WTC11 (cell line): ENCODE data around the gene SULF2. TPM values are rescaled to one million over a fixed set of nuclear protein-coding genes. Genes with fewer than 3 reads are reported as not detected.

ENCODE experiments used
- ATAC-seq: fragments of 200-7000 bp; cut with Tn5 transposase; 2 replicates; pipeline ENCODE4 v1.10.0; 2021; ENCODE audit warnings: mild to moderate bottlenecking, moderate library complexity
- CTCF ChIA-PET: fragments of 300-600 bp; sonication (Branson Sonifier 250); formaldehyde crosslinking; loops from one replicate; lab custom pipeline; 2021; ENCODE audit warnings: antibody characterized with exemption; lab: Charles Lee
- POLR2A ChIA-PET: fragments of 350-600 bp; sonication (Branson Sonifier 250); formaldehyde crosslinking; loops from one replicate; lab custom pipeline; 2021; ENCODE audit warnings: antibody characterized with exemption; lab: Charles Lee
- DNase-seq: peaks from one replicate; pipeline ENCODE4 v3.0.0; 2021; ENCODE audit warnings: low spot score
- H3K27ac Mint-ChIP-seq: 2 replicates; pipeline ENCODE4 v1.8.0; 2021; ENCODE audit warnings: mixed read lengths
- H3K27me3 Mint-ChIP-seq: 2 replicates; pipeline ENCODE4 v1.8.0; 2021; ENCODE audit warnings: low read depth, mild to moderate bottlenecking, moderate library complexity, mixed read lengths
- H3K36me3 Mint-ChIP-seq: 2 replicates; pipeline ENCODE4 v1.8.0; 2021; ENCODE audit warnings: mixed read lengths
- H3K4me1 Mint-ChIP-seq: 2 replicates; pipeline ENCODE4 v1.8.0; 2022; ENCODE audit warnings: mixed read lengths
- H3K4me3 Mint-ChIP-seq: 2 replicates; pipeline ENCODE4 v1.8.0; 2021; ENCODE audit warnings: mild to moderate bottlenecking, moderate library complexity, mixed read lengths
- H3K9me3 Mint-ChIP-seq: 2 replicates; pipeline ENCODE4 v1.8.0; 2021; ENCODE audit warnings: mixed read lengths
- ATF1 ChIP-seq: sonication (generic); formaldehyde crosslinking; IDR thresholded peaks from 2 replicates; pipeline ENCODE4 v1.8.1; 2023; ENCODE audit warnings: mild to moderate bottlenecking, moderate library complexity, missing genetic modification reagents
- CBFB ChIP-seq: sonication (generic); formaldehyde crosslinking; IDR thresholded peaks from 2 replicates; pipeline ENCODE4 v1.8.1; 2022; ENCODE audit warnings: mild to moderate bottlenecking, low read depth, missing genetic modification reagents
- ESRRA ChIP-seq: sonication (generic); formaldehyde crosslinking; IDR thresholded peaks from 2 replicates; pipeline ENCODE4 v1.8.1; 2022; ENCODE audit warnings: mild to moderate bottlenecking, missing genetic modification reagents, borderline replicate concordance
- ETV6 ChIP-seq: sonication (generic); formaldehyde crosslinking; IDR thresholded peaks from 2 replicates; pipeline ENCODE4 v1.8.1; 2022; ENCODE audit warnings: mild to moderate bottlenecking, missing genetic modification reagents
- FOXP1 ChIP-seq: sonication (generic); formaldehyde crosslinking; IDR thresholded peaks from 2 replicates; pipeline ENCODE4 v1.8.0; 2022; ENCODE audit warnings: missing genetic modification reagents, mild to moderate bottlenecking, moderate library complexity, borderline replicate concordance
- GRHL2 ChIP-seq: fragments of 250-450 bp; sonication (Bioruptor Pico); IDR thresholded peaks from 2 replicates; pipeline ENCODE4 v1.8.0; 2022; ENCODE audit warnings: mild to moderate bottlenecking, moderate library complexity; ENCODE audit not compliant: insufficient replicate concordance, severe bottlenecking
- IRF1 ChIP-seq: sonication (generic); formaldehyde crosslinking; IDR thresholded peaks from 2 replicates; pipeline ENCODE4 v1.8.0; 2023; ENCODE audit warnings: missing genetic modification reagents
- KAT7 ChIP-seq: sonication (generic); formaldehyde crosslinking; IDR thresholded peaks from 2 replicates; pipeline ENCODE4 v1.8.1; 2023; ENCODE audit warnings: missing genetic modification reagents, mild to moderate bottlenecking, borderline replicate concordance
- MXD4 ChIP-seq: fragments of 250-450 bp; sonication (Bioruptor Pico); IDR thresholded peaks from 2 replicates; pipeline ENCODE4 v1.8.0; 2021; ENCODE audit warnings: mild to moderate bottlenecking, moderate library complexity, borderline replicate concordance
- MYBL2 ChIP-seq: sonication (generic); formaldehyde crosslinking; IDR thresholded peaks from 2 replicates; pipeline ENCODE4 v1.8.1; 2023; ENCODE audit warnings: mild to moderate bottlenecking, moderate library complexity, missing genetic modification reagents
- NFATC4 ChIP-seq: fragments of 250-450 bp; sonication (Bioruptor Pico); IDR thresholded peaks from 2 replicates; pipeline ENCODE4 v1.9.0; 2021; ENCODE audit warnings: mild to moderate bottlenecking
- NFE2L1 ChIP-seq: sonication (generic); formaldehyde crosslinking; IDR thresholded peaks from 2 replicates; pipeline ENCODE4 v1.8.1; 2023; ENCODE audit warnings: missing genetic modification reagents
- NFYB ChIP-seq: sonication (generic); formaldehyde crosslinking; conservative IDR thresholded peaks from 2 replicates; pipeline ENCODE4 v1.8.0; 2022; ENCODE audit warnings: low read depth, missing genetic modification reagents
- PRRX2 ChIP-seq: fragments of 250-450 bp; sonication (Bioruptor Pico); IDR thresholded peaks from 2 replicates; pipeline ENCODE4 v1.8.0; 2021; ENCODE audit warnings: mild to moderate bottlenecking
- SMAD3 ChIP-seq: sonication (generic); formaldehyde crosslinking; IDR thresholded peaks from 2 replicates; pipeline ENCODE4 v1.8.0; 2022; ENCODE audit warnings: missing genetic modification reagents, mild to moderate bottlenecking, borderline replicate concordance
- SOX15 ChIP-seq: fragments of 250-450 bp; sonication (Bioruptor Pico); IDR thresholded peaks from 2 replicates; pipeline ENCODE4 v1.9.0; 2021; ENCODE audit warnings: mild to moderate bottlenecking
- TCF7 ChIP-seq: sonication (generic); formaldehyde crosslinking; IDR thresholded peaks from 2 replicates; pipeline ENCODE4 v1.8.0; 2022; ENCODE audit warnings: mild to moderate bottlenecking, low read depth, missing genetic modification reagents, moderate library complexity
- ZBTB43 ChIP-seq: sonication (generic); formaldehyde crosslinking; IDR thresholded peaks from 2 replicates; pipeline ENCODE4 v1.8.1; 2023; ENCODE audit warnings: mild to moderate bottlenecking, missing genetic modification reagents
- ZNF138 ChIP-seq: sonication (generic); formaldehyde crosslinking; conservative IDR thresholded peaks from 2 replicates; pipeline ENCODE4 v1.8.1; 2022; ENCODE audit warnings: mild to moderate bottlenecking, moderate library complexity, missing genetic modification reagents
- ZNF232 ChIP-seq: sonication (generic); formaldehyde crosslinking; IDR thresholded peaks from 2 replicates; pipeline ENCODE4 v1.8.0; 2022; ENCODE audit warnings: mild to moderate bottlenecking, missing genetic modification reagents
- ZNF317 ChIP-seq: sonication (generic); formaldehyde crosslinking; IDR thresholded peaks from 2 replicates; pipeline ENCODE4 v1.8.1; 2023; ENCODE audit warnings: low read depth, mild to moderate bottlenecking, moderate library complexity, missing genetic modification reagents, borderline replicate concordance
- total RNA-seq: library from RNA; stranded (reverse); gene quantifications from 3 replicates; pipeline ENCODE4 v1.2.3, GENCODE V29; 2021
- TF ChIP-seq, protein P1 (sequence below): sonication (generic); formaldehyde crosslinking; IDR thresholded peaks from 2 replicates; pipeline ENCODE4 v1.8.0; 2022; ENCODE audit warnings: mild to moderate bottlenecking, missing genetic modification reagents
- TF ChIP-seq, protein P2 (sequence below): sonication (generic); formaldehyde crosslinking; conservative IDR thresholded peaks from 2 replicates; pipeline ENCODE4 v1.8.1; 2022; ENCODE audit warnings: mild to moderate bottlenecking, missing genetic modification reagents
- TF ChIP-seq, protein P3 (sequence below): sonication (generic); formaldehyde crosslinking; IDR thresholded peaks from 2 replicates; pipeline ENCODE4 v1.8.1; 2023; ENCODE audit warnings: mild to moderate bottlenecking, missing genetic modification reagents, borderline replicate concordance
- TF ChIP-seq, protein P4 (sequence below): sonication (generic); formaldehyde crosslinking; IDR thresholded peaks from 2 replicates; pipeline ENCODE4 v1.8.1; 2023; ENCODE audit warnings: mild to moderate bottlenecking, moderate library complexity, missing genetic modification reagents

The SULF2 gene
- total RNA-seq, 1 experiment from 2014 or later, result 36.0 TPM

DNA sequence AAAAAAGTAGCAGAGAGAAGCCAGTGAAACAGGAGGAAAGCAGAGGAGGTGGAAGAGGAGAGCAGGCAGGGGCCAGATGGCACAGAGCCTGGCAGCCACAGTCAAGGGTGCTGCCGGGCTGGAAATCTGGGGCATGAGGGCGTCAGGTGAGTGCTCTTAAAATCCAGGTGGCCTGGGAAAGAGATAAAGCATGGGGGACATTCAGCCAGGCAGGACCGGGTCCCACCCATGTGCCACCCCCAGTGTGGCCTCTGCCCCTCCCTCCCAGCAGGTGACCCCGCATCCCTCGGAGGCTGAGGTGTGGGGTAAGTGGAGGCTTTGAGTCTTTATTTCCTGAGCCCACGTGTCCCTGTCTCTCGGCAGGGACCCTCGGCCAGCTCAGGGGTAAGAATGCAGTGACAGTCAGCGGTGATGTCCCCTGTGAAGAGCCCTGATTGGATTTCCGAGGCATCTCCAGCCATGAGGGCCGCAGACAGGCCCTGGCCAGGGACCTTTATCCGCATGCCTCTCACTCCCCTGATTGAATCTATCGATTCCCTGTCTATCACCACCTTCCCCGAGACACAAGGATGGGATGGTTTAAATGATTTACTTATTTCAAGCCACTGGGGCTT, 33.8 kb upstream of the SULF2 start:
- no peaks in the 10 kb centered on the region for H3K36me3 Mint-ChIP-seq
- H3K4me3 Mint-ChIP-seq, result no peak overlapping the region
- peaks cover 9% of the 10 kb centered on the region for H3K4me1 Mint-ChIP-seq
- no peak for DNase-seq
- peaks cover 6% of the 10 kb centered on the region; the same call in 1 of the 2 replicates for H3K27me3 Mint-ChIP-seq
- CTCF ChIA-PET, result interaction anchor here (0.6 to 1.1 kb wide), 2 partner anchors 33 to 62 kb away, joined by 3 read pairs; no protein-coding TSS in a partner anchor
- H3K27ac Mint-ChIP-seq, result no peak overlapping the region
- H3K9me3 Mint-ChIP-seq, result peaks cover 7% of the 10 kb centered on the region
- POLR2A ChIA-PET, result no interaction called here
- peak; percentile 32; the same call in 1 of the 2 replicates for ATAC-seq
- no peak for TF ChIP-seq ATF1 (CRISPR knock-in tag)
- TF ChIP-seq FOXP1 (CRISPR knock-in tag), result no peak
- no peak for TF ChIP-seq TCF7 (CRISPR knock-in tag)
- no peak for TF ChIP-seq NFATC4 (CRISPR knock-in tag)
- TF ChIP-seq, protein P1, sequence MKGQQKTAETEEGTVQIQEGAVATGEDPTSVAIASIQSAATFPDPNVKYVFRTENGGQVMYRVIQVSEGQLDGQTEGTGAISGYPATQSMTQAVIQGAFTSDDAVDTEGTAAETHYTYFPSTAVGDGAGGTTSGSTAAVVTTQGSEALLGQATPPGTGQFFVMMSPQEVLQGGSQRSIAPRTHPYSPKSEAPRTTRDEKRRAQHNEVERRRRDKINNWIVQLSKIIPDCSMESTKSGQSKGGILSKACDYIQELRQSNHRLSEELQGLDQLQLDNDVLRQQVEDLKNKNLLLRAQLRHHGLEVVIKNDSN (CRISPR knock-in tag), result no peak
- TF ChIP-seq NFYB (CRISPR knock-in tag), result no peak
- no peak for TF ChIP-seq CBFB
- no peak for TF ChIP-seq ZNF317
- TF ChIP-seq SMAD3 (CRISPR knock-in tag), result no peak
- no peak for TF ChIP-seq GRHL2
- TF ChIP-seq NFE2L1 (CRISPR knock-in tag), result no peak
- TF ChIP-seq, protein P2, sequence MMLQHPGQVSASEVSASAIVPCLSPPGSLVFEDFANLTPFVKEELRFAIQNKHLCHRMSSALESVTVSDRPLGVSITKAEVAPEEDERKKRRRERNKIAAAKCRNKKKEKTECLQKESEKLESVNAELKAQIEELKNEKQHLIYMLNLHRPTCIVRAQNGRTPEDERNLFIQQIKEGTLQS (CRISPR knock-in tag), result no peak
- no peak for TF ChIP-seq MYBL2 (CRISPR knock-in tag)
- TF ChIP-seq, protein P3, sequence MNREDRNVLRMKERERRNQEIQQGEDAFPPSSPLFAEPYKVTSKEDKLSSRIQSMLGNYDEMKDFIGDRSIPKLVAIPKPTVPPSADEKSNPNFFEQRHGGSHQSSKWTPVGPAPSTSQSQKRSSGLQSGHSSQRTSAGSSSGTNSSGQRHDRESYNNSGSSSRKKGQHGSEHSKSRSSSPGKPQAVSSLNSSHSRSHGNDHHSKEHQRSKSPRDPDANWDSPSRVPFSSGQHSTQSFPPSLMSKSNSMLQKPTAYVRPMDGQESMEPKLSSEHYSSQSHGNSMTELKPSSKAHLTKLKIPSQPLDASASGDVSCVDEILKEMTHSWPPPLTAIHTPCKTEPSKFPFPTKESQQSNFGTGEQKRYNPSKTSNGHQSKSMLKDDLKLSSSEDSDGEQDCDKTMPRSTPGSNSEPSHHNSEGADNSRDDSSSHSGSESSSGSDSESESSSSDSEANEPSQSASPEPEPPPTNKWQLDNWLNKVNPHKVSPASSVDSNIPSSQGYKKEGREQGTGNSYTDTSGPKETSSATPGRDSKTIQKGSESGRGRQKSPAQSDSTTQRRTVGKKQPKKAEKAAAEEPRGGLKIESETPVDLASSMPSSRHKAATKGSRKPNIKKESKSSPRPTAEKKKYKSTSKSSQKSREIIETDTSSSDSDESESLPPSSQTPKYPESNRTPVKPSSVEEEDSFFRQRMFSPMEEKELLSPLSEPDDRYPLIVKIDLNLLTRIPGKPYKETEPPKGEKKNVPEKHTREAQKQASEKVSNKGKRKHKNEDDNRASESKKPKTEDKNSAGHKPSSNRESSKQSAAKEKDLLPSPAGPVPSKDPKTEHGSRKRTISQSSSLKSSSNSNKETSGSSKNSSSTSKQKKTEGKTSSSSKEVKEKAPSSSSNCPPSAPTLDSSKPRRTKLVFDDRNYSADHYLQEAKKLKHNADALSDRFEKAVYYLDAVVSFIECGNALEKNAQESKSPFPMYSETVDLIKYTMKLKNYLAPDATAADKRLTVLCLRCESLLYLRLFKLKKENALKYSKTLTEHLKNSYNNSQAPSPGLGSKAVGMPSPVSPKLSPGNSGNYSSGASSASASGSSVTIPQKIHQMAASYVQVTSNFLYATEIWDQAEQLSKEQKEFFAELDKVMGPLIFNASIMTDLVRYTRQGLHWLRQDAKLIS (CRISPR knock-in tag), result no peak
- no peak for TF ChIP-seq MXD4 (CRISPR knock-in tag)
- TF ChIP-seq ZNF232 (CRISPR knock-in tag), result no peak
- no peak for TF ChIP-seq SOX15 (CRISPR knock-in tag)
- TF ChIP-seq ETV6, result no peak
- no peak for TF ChIP-seq IRF1 (CRISPR knock-in tag)
- TF ChIP-seq, all 79 proteins: peak for 0

DNA sequence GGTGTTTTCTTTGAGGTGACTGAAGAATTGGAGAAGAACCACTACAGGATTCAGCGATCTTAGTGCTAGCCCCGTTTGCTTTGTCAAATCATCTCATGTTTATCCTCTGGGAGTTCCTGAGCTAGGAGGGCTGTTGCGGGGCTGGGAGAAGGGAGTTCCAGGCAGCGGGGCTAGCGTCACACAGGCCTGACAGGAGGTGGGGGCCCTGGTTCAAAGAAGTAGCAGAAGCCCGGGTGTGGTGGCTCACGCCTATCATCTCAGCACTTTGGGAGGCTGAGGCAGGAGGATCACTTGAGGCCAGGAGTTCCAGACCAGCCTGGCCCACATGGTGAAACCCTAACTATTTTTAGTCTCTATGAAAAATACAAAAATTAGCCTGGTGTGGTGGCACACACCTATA, 33.2 kb upstream of the SULF2 start:
- ATAC-seq, result no peak
- Mint-ChIP-seq H3K9me3 (peaks cover 13% of the 10 kb centered on the region), H3K27me3 (peaks cover 6% of the 10 kb centered on the region; the same call in 1 of the 2 replicates), H3K36me3 (no peaks in the 10 kb centered on the region), H3K4me1 (peaks cover 9% of the 10 kb centered on the region), H3K27ac (no peak overlapping the region), H3K4me3 (no peak overlapping the region)
- ChIA-PET CTCF (interaction anchor here (0.6 to 1.1 kb wide), 2 partner anchors 32 to 62 kb away, joined by 3 read pairs; no protein-coding TSS in a partner anchor), POLR2A (no interaction called here)
- DNase-seq, result no peak
- no peak for TF ChIP-seq ZBTB43
- no peak for TF ChIP-seq PRRX2
- no peak for TF ChIP-seq ZNF138 (CRISPR knock-in tag)
- TF ChIP-seq, protein P4, sequence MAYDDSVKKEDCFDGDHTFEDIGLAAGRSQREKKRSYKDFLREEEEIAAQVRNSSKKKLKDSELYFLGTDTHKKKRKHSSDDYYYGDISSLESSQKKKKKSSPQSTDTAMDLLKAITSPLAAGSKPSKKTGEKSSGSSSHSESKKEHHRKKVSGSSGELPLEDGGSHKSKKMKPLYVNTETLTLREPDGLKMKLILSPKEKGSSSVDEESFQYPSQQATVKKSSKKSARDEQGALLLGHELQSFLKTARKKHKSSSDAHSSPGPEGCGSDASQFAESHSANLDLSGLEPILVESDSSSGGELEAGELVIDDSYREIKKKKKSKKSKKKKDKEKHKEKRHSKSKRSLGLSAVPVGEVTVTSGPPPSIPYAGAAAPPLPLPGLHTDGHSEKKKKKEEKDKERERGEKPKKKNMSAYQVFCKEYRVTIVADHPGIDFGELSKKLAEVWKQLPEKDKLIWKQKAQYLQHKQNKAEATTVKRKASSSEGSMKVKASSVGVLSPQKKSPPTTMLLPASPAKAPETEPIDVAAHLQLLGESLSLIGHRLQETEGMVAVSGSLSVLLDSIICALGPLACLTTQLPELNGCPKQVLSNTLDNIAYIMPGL (CRISPR knock-in tag), result no peak
- TF ChIP-seq SOX15 (CRISPR knock-in tag), result no peak
- no peak for TF ChIP-seq ESRRA (CRISPR knock-in tag)
- no peak for TF ChIP-seq SMAD3 (CRISPR knock-in tag)
- TF ChIP-seq KAT7 (CRISPR knock-in tag), result no peak
